GM13977 (cell line): ENCODE data around the gene KIF5C.

Source experiments
- DNase-seq: peaks from one replicate; pipeline ENCODE4 v3.0.0; 2012; ENCODE audit warnings: low spot score
- in situ Hi-C: fragments of 300-500 bp; cut with MboI; formaldehyde crosslinking; loops from one replicate; pipeline ENCODE4 v1.12.0; 2022; ENCODE audit warnings: low sequenced_read_pairs, low pct_unique_long_range_greater_than_20kb, mixed read lengths, inconsistent platforms; ENCODE audit not compliant: unreplicated experiment
- TF ChIP-seq, protein P1 (sequence below): IDR thresholded peaks from 2 replicates; pipeline ENCODE4 v1.5.1; 2012; ENCODE audit warnings: mild to moderate bottlenecking, control low read depth; ENCODE audit not compliant: insufficient read depth; ENCODE audit errors: extremely low read depth, missing control alignments

KIF5C gene

DNA sequence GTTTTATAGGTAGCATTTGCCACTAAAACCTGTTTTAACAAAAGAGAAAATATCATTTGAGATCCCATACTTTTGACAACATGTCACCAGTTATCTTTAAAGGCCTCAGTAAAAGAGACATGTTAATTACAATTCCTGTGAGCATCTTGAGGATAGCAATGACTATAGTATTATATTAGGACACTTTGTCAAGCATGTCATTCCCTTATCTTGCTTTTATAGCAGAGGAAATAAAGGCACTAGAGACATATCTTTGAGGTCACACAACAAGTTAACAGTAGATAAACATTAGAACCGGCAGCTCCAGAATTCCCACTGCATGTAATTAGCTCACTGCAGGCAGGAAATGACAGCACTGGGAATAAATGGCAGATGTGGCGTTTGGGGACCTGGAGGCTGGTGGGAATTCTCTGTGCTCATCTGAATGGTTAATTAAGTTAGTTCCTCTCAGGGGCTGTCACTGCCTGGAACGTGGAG, 189.4 kb downstream of the KIF5C start:
- DNase-seq = no peak
- TF ChIP-seq, protein P1, sequence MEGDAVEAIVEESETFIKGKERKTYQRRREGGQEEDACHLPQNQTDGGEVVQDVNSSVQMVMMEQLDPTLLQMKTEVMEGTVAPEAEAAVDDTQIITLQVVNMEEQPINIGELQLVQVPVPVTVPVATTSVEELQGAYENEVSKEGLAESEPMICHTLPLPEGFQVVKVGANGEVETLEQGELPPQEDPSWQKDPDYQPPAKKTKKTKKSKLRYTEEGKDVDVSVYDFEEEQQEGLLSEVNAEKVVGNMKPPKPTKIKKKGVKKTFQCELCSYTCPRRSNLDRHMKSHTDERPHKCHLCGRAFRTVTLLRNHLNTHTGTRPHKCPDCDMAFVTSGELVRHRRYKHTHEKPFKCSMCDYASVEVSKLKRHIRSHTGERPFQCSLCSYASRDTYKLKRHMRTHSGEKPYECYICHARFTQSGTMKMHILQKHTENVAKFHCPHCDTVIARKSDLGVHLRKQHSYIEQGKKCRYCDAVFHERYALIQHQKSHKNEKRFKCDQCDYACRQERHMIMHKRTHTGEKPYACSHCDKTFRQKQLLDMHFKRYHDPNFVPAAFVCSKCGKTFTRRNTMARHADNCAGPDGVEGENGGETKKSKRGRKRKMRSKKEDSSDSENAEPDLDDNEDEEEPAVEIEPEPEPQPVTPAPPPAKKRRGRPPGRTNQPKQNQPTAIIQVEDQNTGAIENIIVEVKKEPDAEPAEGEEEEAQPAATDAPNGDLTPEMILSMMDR = no peak
- in situ Hi-C loops = no loop called here

DNA sequence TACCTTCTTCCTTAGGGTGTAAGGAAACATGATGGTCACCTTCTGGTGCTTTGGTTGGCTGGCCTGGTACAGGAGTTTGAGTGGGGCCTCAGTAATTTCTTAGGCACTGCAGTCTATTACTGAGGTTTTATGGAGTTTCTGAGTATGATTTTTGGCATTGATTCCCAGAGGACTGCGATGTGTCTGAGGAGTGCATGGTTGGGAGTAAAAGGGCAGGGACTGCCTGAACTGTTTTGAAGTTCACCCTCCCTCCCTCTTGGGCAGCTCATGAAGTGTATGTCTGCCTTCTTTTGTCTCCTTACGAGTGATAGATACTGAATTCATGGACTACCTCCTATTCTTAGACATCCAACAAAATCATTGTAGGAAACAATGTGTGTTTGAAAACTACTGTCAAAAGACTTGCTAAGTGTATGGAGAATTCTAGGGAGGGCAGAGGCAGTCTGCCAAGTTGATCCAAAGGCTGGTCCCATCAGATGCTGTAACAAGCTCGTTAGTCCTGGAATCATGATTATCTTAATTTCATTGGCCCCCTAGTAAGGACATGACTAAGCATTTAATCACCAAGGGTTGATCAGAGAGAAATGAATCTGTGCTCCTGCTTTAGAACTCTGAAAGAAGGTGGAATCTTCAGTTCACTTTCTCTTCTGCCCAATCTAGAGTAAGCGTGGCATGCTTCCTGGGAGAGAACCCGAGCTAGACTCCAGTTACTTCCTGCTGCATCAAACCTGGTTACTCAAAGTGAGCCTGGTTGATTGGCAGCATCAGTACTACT, 190.0 kb downstream of the KIF5C start:
- no peak for DNase-seq
- in situ Hi-C loops = no loop called here
- TF ChIP-seq, protein P1 = no peak

DNA sequence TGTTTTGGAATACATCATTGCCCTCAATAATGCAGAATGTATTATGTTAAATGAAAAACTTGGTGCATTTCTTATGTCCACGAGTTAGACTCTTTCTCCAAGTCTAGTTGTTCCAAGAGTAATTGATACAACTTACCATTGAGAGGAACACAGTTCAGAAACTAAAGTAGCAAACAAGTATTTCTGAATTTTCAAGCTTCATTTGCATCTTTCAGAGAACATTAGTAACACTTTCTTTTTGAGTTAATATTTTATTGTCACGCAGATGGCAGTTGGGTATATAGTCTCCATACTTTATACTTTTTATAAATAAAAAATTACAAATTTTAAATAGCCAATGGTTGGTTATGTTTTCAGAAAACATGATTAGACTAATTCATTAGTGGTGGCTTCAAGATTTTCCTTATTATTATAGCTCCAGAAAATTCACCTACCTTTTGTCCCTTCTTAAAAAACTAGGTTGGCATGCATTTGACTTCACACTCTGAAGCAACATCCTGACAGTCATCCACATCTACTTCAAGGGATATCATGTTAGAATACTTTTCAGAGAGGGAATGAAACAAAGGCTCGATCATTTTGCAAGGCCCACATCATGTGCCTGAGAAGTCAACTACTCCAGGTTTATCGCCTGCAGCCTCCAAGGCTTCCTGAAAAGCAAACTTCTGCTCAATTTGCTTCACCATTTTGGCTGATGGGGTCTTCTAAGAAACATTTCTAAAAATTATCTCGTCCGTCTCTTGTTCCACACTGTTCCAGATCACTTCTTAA, 193.4 kb downstream of the KIF5C start:
- TF ChIP-seq, protein P1 = no peak
- no peak for DNase-seq
- in situ Hi-C loops = no loop called here

DNA sequence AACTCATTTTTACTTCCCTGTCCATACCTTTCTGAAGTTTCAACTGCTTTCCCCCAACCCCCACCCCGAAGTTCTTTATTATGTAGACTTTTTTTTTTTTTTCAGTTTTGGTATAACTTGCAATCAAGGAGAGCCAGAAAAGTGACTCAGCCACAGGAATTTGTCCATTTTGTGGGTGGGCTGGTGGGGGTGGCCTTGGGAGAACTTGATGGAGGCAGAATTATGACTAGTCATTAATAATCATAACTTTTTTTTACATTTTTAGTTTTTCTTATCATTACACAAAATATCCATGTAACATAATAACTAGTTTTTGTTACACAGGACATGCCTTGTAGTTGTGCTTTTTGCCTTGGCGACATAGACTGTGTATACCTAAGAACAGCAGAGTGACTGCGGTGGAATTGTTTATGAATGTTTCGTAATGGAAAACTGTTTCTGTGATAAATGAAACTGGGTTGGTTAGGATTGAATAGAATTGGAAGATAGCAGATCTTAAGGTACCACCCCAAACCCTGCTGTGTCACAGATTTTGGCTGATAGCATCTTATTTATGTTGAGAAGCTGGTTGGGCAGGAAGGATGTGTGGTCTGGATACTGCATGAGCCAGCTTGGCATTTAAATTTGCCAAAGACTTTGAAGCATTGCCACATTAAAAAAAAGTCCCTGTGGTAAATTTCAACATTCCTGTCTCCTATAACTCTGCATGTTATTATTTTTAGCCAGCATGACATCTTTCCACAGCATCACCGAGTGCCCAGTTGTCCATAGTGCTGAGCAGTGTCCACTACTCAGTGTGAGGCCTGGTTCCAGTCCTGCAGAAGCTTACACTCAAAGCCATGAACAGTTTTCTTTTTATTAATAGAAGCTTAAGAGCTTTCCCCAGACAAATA, 194.2 kb downstream of the KIF5C start:
- TF ChIP-seq, protein P1 = no peak
- in situ Hi-C loops = no loop called here

DNA sequence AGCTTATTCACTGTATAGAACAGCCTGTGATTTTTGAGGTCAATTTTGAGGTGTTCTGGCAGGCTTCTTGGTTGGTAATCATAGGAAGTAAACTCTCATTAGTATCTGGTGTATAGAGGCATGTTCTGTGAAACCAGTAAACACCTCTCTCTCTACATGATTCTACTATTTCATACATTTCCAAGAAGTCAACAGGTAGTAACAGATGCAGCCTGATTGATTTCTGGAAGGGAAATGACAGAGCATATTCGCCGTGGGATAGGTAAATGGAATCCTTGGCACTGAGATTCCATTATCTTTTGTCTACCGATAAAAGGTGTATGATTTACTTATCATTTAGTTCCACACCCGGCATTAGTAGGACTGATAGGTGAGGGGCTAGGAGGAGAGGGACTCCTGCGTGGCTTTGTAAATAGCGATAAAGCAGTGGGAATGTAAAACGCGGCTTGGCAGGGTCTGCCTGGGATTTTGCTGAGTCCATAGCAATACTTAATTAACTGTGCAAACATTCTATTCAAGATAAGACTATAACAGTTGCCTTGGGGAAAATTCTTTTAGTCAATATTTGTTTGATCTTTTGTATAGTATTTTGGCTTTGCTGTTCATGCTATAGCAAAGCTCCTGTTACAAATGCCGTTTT, 195.8 kb downstream of the KIF5C start:
- in situ Hi-C loops = no loop called here
- TF ChIP-seq, protein P1 = no peak
- DNase-seq = no peak

More for the DNA sequence above, 194.2 kb downstream of the KIF5C start:
- no peak for DNase-seq
